K562 (cell line): ENCODE data around the gene SCAMP2. TPM values are rescaled to one million over a fixed set of nuclear protein-coding genes. Genes with fewer than 3 reads are reported as not detected.

Experiments
- ATAC-seq: fragments of 200-7000 bp; cut with Tn5 transposase; 3 replicates; pipeline ENCODE4 v1.9.1; 2020; ENCODE audit warnings: moderate library complexity
- BruUV-seq: library from RNA; stranded (reverse); fragments of 400-500 nt; replicated peaks from 2 replicates; lab custom pipeline; 2021; lab: Mats Ljungman, UMichigan
- CTCF ChIA-PET: fragments of 300-600 bp; formaldehyde crosslinking; extraction: SDS; loops from one replicate; lab custom pipeline; 2021; ENCODE audit warnings: low intra/inter-chr PET ratio; lab: Yijun Ruan, JAX
- POLR2A ChIA-PET: fragments of 300-600, 350-650 bp; sonication (Branson Sonifier 250); formaldehyde crosslinking; extraction: SDS; loops from one replicate; lab custom pipeline; 2021; ENCODE audit warnings: antibody characterized with exemption, inconsistent platforms; lab: Yijun Ruan, JAX
- DNase-seq, 4 experiments: peaks; one replicate each; pipeline versions ENCODE4 v3.0.0 to v3.0.0-alpha.2; 2011 to 2018; ENCODE audit warnings: low spot score in 3 of 4, mixed read lengths in 3 of 4; ENCODE audit errors: extremely low read depth in 1 of 4
- FAIRE-seq: peaks from 2 replicates; lab custom pipeline; 2011; peaks lifted over from hg19 to GRCh38; lab: Jason Lieb, UNC
- H2AFZ ChIP-seq: 2 replicates; pipeline ENCODE4 v1.6.0; 2011; ENCODE audit warnings: low read depth, low read length, control low read depth, inconsistent platforms
- H3K27ac ChIP-seq: fragments of 200-600 bp; 3 replicates; pipeline ENCODE4 v1.8.0; 2011; ENCODE audit warnings: low read depth, mild to moderate bottlenecking, control low read depth, inconsistent platforms, low read length, moderate library complexity, mixed read lengths; ENCODE audit errors: extremely low read depth
- H3K27me3 ChIP-seq, 2 experiments: fragments of 300-600 bp in 1 of 2; 2 replicates in 1 of 2; 3 replicates in 1 of 2; pipeline versions ENCODE4 v1.6.0 to v1.8.0; 2011; ENCODE audit warnings: inconsistent platforms in 2 of 2, low read length in 2 of 2, mild to moderate bottlenecking in 1 of 2, mixed read lengths in 1 of 2, moderate library complexity in 1 of 2; ENCODE audit not compliant: control insufficient read depth in 2 of 2, insufficient read depth in 2 of 2
- H3K36me3 ChIP-seq: fragments of 300-600 bp; 3 replicates; pipeline ENCODE4 v1.8.0; 2011; ENCODE audit warnings: mild to moderate bottlenecking, low read length, inconsistent platforms; ENCODE audit not compliant: control insufficient read depth, insufficient read depth
- H3K4me1 ChIP-seq, 2 experiments: fragments of 200-600 bp in 1 of 2; replicated peaks in 1 of 2; 2 replicates in 1 of 2; 3 replicates in 1 of 2; pipeline versions ENCODE4 v1.5.1 to v1.8.0; 2011; ENCODE audit warnings: inconsistent platforms in 2 of 2, low read length in 2 of 2, mild to moderate bottlenecking in 1 of 2, mixed read lengths in 1 of 2, moderate library complexity in 1 of 2; ENCODE audit not compliant: control insufficient read depth in 2 of 2, insufficient read depth in 2 of 2
- H3K4me2 ChIP-seq: 2 replicates; pipeline ENCODE4 v1.6.1; 2011; ENCODE audit warnings: low read length, control low read depth, inconsistent platforms, mixed read lengths; ENCODE audit not compliant: insufficient read depth
- H3K4me3 ChIP-seq: fragments of 200-600 bp; sonication (generic), shearing (Covaris generic); 2 replicates; pipeline ENCODE4 v1.5.1; 2016; ENCODE audit warnings: control low read depth, inconsistent platforms
- H3K79me2 ChIP-seq: fragments of 200-600 bp; 3 replicates; pipeline ENCODE4 v1.8.0; 2011; ENCODE audit warnings: low read length, inconsistent platforms; ENCODE audit not compliant: control insufficient read depth, insufficient read depth
- H3K9ac ChIP-seq, 2 experiments: 2 replicates each; pipeline versions ENCODE4 v1.6.0 to v1.6.1; 2011; ENCODE audit warnings: low read depth in 2 of 2, low read length in 2 of 2, control low read depth in 1 of 2, inconsistent platforms in 1 of 2, mild to moderate bottlenecking in 1 of 2, mixed read lengths in 1 of 2; ENCODE audit not compliant: insufficient read depth in 1 of 2
- H3K9me1 ChIP-seq: one replicate; pipeline ENCODE4 v1.6.0; 2011; ENCODE audit warnings: inconsistent platforms, mild to moderate bottlenecking, low read length, moderate library complexity; ENCODE audit not compliant: control insufficient read depth, insufficient read depth
- H3K9me3 ChIP-seq: replicated peaks from 2 replicates; pipeline ENCODE4 v1.5.1; 2011; ENCODE audit warnings: low read depth, low read length, inconsistent platforms; ENCODE audit not compliant: control insufficient read depth, insufficient read depth
- H4K20me1 ChIP-seq: replicated peaks from 2 replicates; pipeline ENCODE4 v1.6.1; 2011; ENCODE audit warnings: low read length, inconsistent platforms, mixed read lengths; ENCODE audit not compliant: control insufficient read depth, insufficient read depth
- BRF2 ChIP-seq: IDR thresholded peaks from 3 replicates; pipeline ENCODE4 v1.6.1; 2011; ENCODE audit warnings: borderline replicate concordance, mild to moderate bottlenecking; ENCODE audit not compliant: insufficient read length, insufficient read depth
- CBFB ChIP-seq: sonication (generic); formaldehyde crosslinking; IDR thresholded peaks from 2 replicates; pipeline ENCODE4 v1.4.0; 2020; ENCODE audit warnings: mild to moderate bottlenecking, missing genetic modification reagents
- EP300 ChIP-seq: IDR thresholded peaks from 2 replicates; pipeline ENCODE4 v1.6.1; 2012; ENCODE audit warnings: low read length, improper control_type of control experiment
- FOXP1 ChIP-seq: sonication (generic); formaldehyde crosslinking; IDR thresholded peaks from 2 replicates; pipeline ENCODE4 v1.8.0; 2022; ENCODE audit warnings: mild to moderate bottlenecking, missing genetic modification reagents
- FUS ChIP-seq: fragments of 200-400 bp; formaldehyde crosslinking; optimal IDR thresholded peaks from 2 replicates; pipeline ENCODE3; 2017; ENCODE audit warnings: low read depth, low read length
- HNRNPL ChIP-seq: fragments of 200-400 bp; formaldehyde crosslinking; IDR thresholded peaks from 2 replicates; pipeline ENCODE4 v1.6.1; 2017; ENCODE audit warnings: low read depth, mild to moderate bottlenecking, low read length
- KDM4B ChIP-seq, 2 experiments: fragments of 450-650 bp in 1 of 2; sonication (generic) in 1 of 2; IDR thresholded peaks; 2 replicates each; pipeline ENCODE4 v1.6.1; 2016 to 2017; ENCODE audit warnings: borderline replicate concordance in 2 of 2, antibody characterized with exemption in 1 of 2, low read depth in 1 of 2, mild to moderate bottlenecking in 1 of 2
- LEF1 ChIP-seq: fragments of 450-650 bp; IDR thresholded peaks from 2 replicates; pipeline ENCODE4 v1.6.1; 2016; ENCODE audit warnings: mild to moderate bottlenecking
- MED1 ChIP-seq: sonication (generic); formaldehyde crosslinking; IDR thresholded peaks from 2 replicates; pipeline ENCODE4 v1.8.1; 2023; ENCODE audit warnings: missing genetic modification reagents, borderline replicate concordance
- MTA3 ChIP-seq: fragments of 450-650 bp; formaldehyde crosslinking; IDR thresholded peaks from 2 replicates; pipeline ENCODE4 v1.6.1; 2017; ENCODE audit warnings: mild to moderate bottlenecking, borderline replicate concordance
- POLR2B ChIP-seq: fragments of 450-650 bp; IDR thresholded peaks from 2 replicates; pipeline ENCODE4 v1.6.1; 2018; ENCODE audit warnings: low read depth; ENCODE audit not compliant: partially characterized antibody
- SRF ChIP-seq, 2 experiments: fragments of 250-450, 450-650 bp in 1 of 2; sonication (Bioruptor Pico) in 1 of 2; sonication (generic) in 1 of 2; formaldehyde crosslinking; IDR thresholded peaks; 2 replicates each; pipeline versions ENCODE4 v1.5.0 to v1.5.1; 2020 to 2022; ENCODE audit warnings: mild to moderate bottlenecking in 1 of 2, missing genetic modification reagents in 1 of 2
- TCF3 ChIP-seq: sonication (generic); formaldehyde crosslinking; IDR thresholded peaks from 2 replicates; pipeline ENCODE4 v1.4.0; 2020; ENCODE audit warnings: mild to moderate bottlenecking, missing genetic modification reagents
- ZEB2 ChIP-seq: fragments of 450-650 bp; IDR thresholded peaks from 2 replicates; pipeline ENCODE4 v1.6.1; 2016
- ZNF696 ChIP-seq: fragments of 250-450 bp; sonication (Bioruptor Pico); conservative IDR thresholded peaks from 2 replicates; pipeline ENCODE4 v1.4.0; 2020; ENCODE audit warnings: mild to moderate bottlenecking, moderate library complexity
- WGBS: fragments of 100-300 bp; shearing (Covaris generic); methylation state at CpG from one replicate; pipeline ENCODE4 v1.1.6; 2016; ENCODE audit warnings: low coverage, mixed read lengths; ENCODE audit not compliant: insufficient coverage; ENCODE audit errors: missing lambda C conversion rate; 5-methylcytosine and 5-hydroxymethylcytosine counted together
- in situ Hi-C: fragments of 300-500 bp; cut with MboI; formaldehyde crosslinking; loops from 4 replicates; pipeline ENCODE4 v1.15.0; 2018; ENCODE audit warnings: inconsistent platforms, mixed read lengths
- intact Hi-C: fragments of 100-400 bp; cut with micrococcal nuclease; formaldehyde crosslinking; loops from 2 replicates; pipeline ENCODE4 v1.14.2; 2022
- polyA plus RNA-seq, 8 experiments: library from polyadenylated mRNA; depleted of rRNA in 4 of 8; stranded (reverse) in 5 of 8; unstranded in 3 of 8; fragments of >200 nt; fragmentation: Nextera tagmentation in 2 of 8; fragmentation: Illumina TruSeq in 1 of 8; extraction: Ambion mirVana in 2 of 8; extraction: Trizol in 1 of 8; gene quantifications; 2 replicates each; pipeline versions ENCODE4 v1.2.1 to v1.2.3, GENCODE V29; 2011 to 2014; ENCODE audit warnings: inconsistent platforms in 1 of 8, missing spikeins in 1 of 8
- total RNA-seq, 7 experiments: library from RNA; depleted of rRNA in 6 of 7; stranded (reverse); fragments of >200 nt in 6 of 7; fragmentation: Illumina TruSeq in 2 of 7; extraction: Trizol in 2 of 7; gene quantifications; 2 replicates each; pipeline versions ENCODE4 v1.2.1 to v1.2.3, GENCODE V29; 2011 to 2021; ENCODE audit warnings: low replicate concordance in 1 of 7

SCAMP2 gene
- total and polyA plus RNA-seq, 9 of the 15 experiments (the other 6 are each of a cell fraction or from before 2014, with no cell fraction given) = 5.9 to 61.1 (median 20.1) TPM

DNA sequence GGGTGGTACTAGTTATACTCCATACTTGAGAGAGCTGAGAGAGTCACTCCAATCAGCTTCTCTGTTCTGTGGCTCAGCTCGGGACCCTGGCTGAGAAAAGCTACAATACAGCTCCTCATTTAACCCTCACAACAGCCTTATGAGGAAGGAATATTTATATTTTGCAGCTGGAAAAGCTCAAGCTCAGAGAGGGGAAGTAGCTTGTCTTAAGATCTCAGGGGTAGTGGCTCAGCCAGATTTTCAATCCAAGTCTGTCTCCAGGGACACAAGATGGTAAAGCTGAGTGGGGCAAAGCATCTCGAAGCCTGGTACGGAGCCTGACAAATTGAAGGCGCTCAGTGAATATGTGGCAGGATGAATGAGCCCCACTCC lies 14.8 kb downstream of the SCAMP2 start:
- FAIRE-seq (no peak), ATAC-seq (no peak), DNase-seq (no peak)
- Histone ChIP-seq H3K27ac (no peak overlapping the region), H3K9ac (no peak overlapping the region), H3K36me3 (peaks cover 22% of the 10 kb centered on the region), H4K20me1 (peaks cover 13% of the 10 kb centered on the region), H3K9me1 (peaks cover under 1% of the 10 kb centered on the region), H3K27me3 (no peaks in the 10 kb centered on the region), H3K9me3 (no peaks in the 10 kb centered on the region), H2AFZ (no peak overlapping the region), H3K4me1 (peaks cover 8 to 9% of the 10 kb centered on the region in 2 experiments; a peak in 4 of 5 replicates), H3K79me2 (peaks cover 13% of the 10 kb centered on the region; the same call in 2 of the 3 replicates), H3K4me3 (no peak overlapping the region), H3K4me2 (no peak overlapping the region)
- intact Hi-C loops = no loop called here
- ChIA-PET CTCF (no interaction called here), POLR2A (interaction anchor here (1.0 to 1.6 kb wide), 5 partner anchors 8 to 17 kb away, joined by 4 to 6 read pairs (median 5); no protein-coding TSS in a partner anchor)
- WGBS = 88% methylated on average over 4 of the region's 4 CpGs
- no TSS peak for BruUV-seq
- TF ChIP-seq POLR2B = no peak
- no peak for TF ChIP-seq ZNF696 (CRISPR knock-in tag)
- in situ Hi-C loops = no loop called here

DNA sequence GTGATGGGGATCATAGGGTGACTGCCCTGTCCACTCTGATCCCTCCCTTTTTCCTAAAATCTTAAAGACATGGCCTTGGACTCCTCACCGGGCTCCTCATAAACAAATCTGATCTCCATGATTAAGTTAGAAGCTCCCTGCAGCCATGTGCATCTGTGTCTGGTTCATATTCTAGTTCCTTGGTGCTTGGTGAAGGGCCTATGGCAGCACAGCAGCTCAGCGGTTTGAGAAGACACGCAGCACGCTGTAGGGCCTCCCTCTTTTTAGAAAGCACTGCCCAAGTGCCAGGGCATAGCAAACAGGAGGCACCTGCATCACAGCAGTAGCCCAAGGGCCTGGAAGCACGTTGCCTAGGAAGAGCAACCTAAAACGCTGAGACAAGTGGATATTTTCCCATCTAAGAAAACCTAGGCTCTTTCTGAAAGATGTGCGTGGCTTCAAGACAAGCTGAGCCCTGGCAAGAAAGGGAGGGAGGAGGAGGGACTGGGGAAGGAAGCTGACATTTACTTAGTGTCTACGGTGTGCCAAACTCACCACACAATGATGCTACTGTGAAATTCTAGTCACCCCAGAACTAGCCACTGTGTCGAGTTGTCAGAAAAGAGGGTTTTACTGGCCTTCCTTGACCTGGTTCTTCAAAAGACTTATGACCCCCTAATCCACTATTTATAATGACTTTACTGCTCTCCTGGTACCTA lies 15.3 kb downstream of the SCAMP2 start:
- peak overlapping the region in 1 of 2 experiments; percentile 19; a peak in 1 of 4 replicates for H3K9ac ChIP-seq
- ATAC-seq (no peak), DNase-seq (no peak)
- peaks cover 13% of the 10 kb centered on the region for H4K20me1 ChIP-seq
- no peak overlapping the region for H3K4me2 ChIP-seq
- no peaks in the 10 kb centered on the region for H3K9me3 ChIP-seq
- no peaks in the 10 kb centered on the region for H3K9me1 ChIP-seq
- BruUV-seq = no TSS peak
- H3K4me3 ChIP-seq = no peak overlapping the region
- peaks cover 13% of the 10 kb centered on the region; the same call in 1 of the 3 replicates for H3K79me2 ChIP-seq
- POLR2A ChIA-PET = interaction anchor here (1.0 to 1.6 kb wide), 4 partner anchors 9 to 17 kb away, joined by 4 to 5 read pairs (median 4); no protein-coding TSS in a partner anchor
- CTCF ChIA-PET = no interaction called here
- in situ Hi-C loops (no loop called here), intact Hi-C loops (no loop called here)
- TF ChIP-seq CBFB (CRISPR knock-in tag) (no peak), FOXP1 (CRISPR knock-in tag) (no peak), FUS (no peak), MED1 (CRISPR knock-in tag) (no peak), SRF (CRISPR knock-in tag; IDR thresholded peaks at IDR 0.05) (no peak), LEF1 (no peak), HNRNPL (no peak), MTA3 (no peak), TCF3 (CRISPR knock-in tag) (no peak), ZEB2 (no peak), KDM4B (IDR thresholded peaks at IDR 0.05; ENCODE audit: borderline replicate concordance in 2 of 2, low read depth in 1 of 2) (no peak), EP300 (no peak), BRF2 (no peak)
- TF ChIP-seq, all 486 proteins: peak for 0
- Histone ChIP-seq H3K27ac (no peak overlapping the region; the same call in 2 of the 3 replicates), H2AFZ (no peak overlapping the region), H3K27me3 (no peaks in the 10 kb centered on the region), H3K36me3 (peaks cover 26% of the 10 kb centered on the region), H3K4me1 (peaks cover 8 to 9% of the 10 kb centered on the region in 2 experiments; a peak in 4 of 5 replicates)
- 75% methylated on average over 8 of the region's 9 CpGs for WGBS
- FAIRE-seq = no peak
